HepG2 (cell line): Measurements from ENCODE around the gene UBXN6. TPM values are rescaled to one million over a fixed set of nuclear protein-coding genes. Genes with fewer than 3 reads are reported as not detected.

ENCODE experiments used
- ATAC-seq: fragments of 200-7000 bp; cut with Tn5 transposase; 3 replicates; pipeline ENCODE4 v1.9.1; 2020; ENCODE audit warnings: mild to moderate bottlenecking, moderate library complexity
- BruUV-seq: library from RNA; stranded (reverse); fragments of 400-500 nt; replicated peaks from 2 replicates; lab custom pipeline; 2021; lab: Mats Ljungman, UMichigan
- CTCF ChIA-PET: fragments of 300-600 bp; formaldehyde crosslinking; extraction: SDS; loops from one replicate; lab custom pipeline; 2021; ENCODE audit warnings: low total read pairs, inconsistent platforms, low intra/inter-chr PET ratio; lab: Yijun Ruan, JAX
- POLR2A ChIA-PET: fragments of 350-600 bp; sonication (Branson Sonifier 250); formaldehyde crosslinking; loops from one replicate; lab custom pipeline; 2020; ENCODE audit warnings: antibody characterized with exemption, inconsistent platforms; lab: Yijun Ruan, JAX
- DNase-seq: peaks from one replicate; pipeline ENCODE4 v3.0.0-alpha.2; 2015; ENCODE audit warnings: low spot score
- FAIRE-seq: peaks from 3 replicates; lab custom pipeline; 2011; peaks lifted over from hg19 to GRCh38; lab: Jason Lieb, UNC
- H2AFZ ChIP-seq: one replicate; pipeline ENCODE4 v1.6.1; 2011; ENCODE audit warnings: low read length, inconsistent platforms
- H3K27ac ChIP-seq: fragments of 300-600 bp; 3 replicates; pipeline ENCODE4 v1.8.0; 2011; ENCODE audit warnings: mixed run types, mild to moderate bottlenecking, mixed read lengths, low read length, inconsistent platforms; ENCODE audit not compliant: insufficient read depth; ENCODE audit errors: extremely low read length
- H3K27me3 ChIP-seq, 2 experiments: fragments of 200-600 bp in 1 of 2; 2 replicates in 1 of 2; 3 replicates in 1 of 2; pipeline versions ENCODE4 v1.6.0 to v1.8.0; 2011; ENCODE audit warnings: low read length in 2 of 2, mild to moderate bottlenecking in 2 of 2, moderate library complexity in 2 of 2, inconsistent platforms in 1 of 2; ENCODE audit not compliant: insufficient read depth in 2 of 2, control insufficient read depth in 1 of 2
- H3K36me3 ChIP-seq, 2 experiments: fragments of 200-600 bp in 1 of 2; replicated peaks in 1 of 2; 2 replicates in 1 of 2; 3 replicates in 1 of 2; pipeline versions ENCODE4 v1.5.1 to v1.8.0; 2011; ENCODE audit warnings: low read length in 2 of 2, inconsistent platforms in 1 of 2; ENCODE audit not compliant: insufficient read depth in 2 of 2, control insufficient read depth in 1 of 2
- H3K4me1 ChIP-seq: 2 replicates; pipeline ENCODE4 v1.5.1; 2012; ENCODE audit warnings: low read length, inconsistent platforms; ENCODE audit not compliant: insufficient read depth
- H3K4me2 ChIP-seq: 2 replicates; pipeline ENCODE4 v1.6.0; 2011; ENCODE audit warnings: low read depth, low read length, inconsistent platforms
- H3K4me3 ChIP-seq, 3 experiments: fragments of 200-600 bp in 1 of 3; sonication (generic), shearing (Covaris generic) in 1 of 3; replicated peaks in 1 of 3; 2 replicates each; pipeline ENCODE4 v1.5.1; 2011 to 2016; ENCODE audit warnings: low read length in 3 of 3, inconsistent platforms in 2 of 3, low read depth in 2 of 3, mild to moderate bottlenecking in 2 of 3, control low read depth in 1 of 3, mixed read lengths in 1 of 3; ENCODE audit not compliant: insufficient read depth in 1 of 3
- H3K79me2 ChIP-seq: one replicate; pipeline ENCODE4 v1.6.1; 2011; ENCODE audit warnings: low read length, inconsistent platforms; ENCODE audit not compliant: insufficient read depth
- H3K9ac ChIP-seq: 2 replicates; pipeline ENCODE4 v1.6.0; 2011; ENCODE audit warnings: mild to moderate bottlenecking, low read depth, low read length, inconsistent platforms; ENCODE audit not compliant: insufficient read depth
- H3K9me3 ChIP-seq: 2 replicates; pipeline ENCODE4 v1.5.1; 2012; ENCODE audit warnings: mild to moderate bottlenecking, low read length
- H4K20me1 ChIP-seq: 2 replicates; pipeline ENCODE4 v1.6.0; 2011; ENCODE audit warnings: inconsistent platforms, mild to moderate bottlenecking, low read length, moderate library complexity; ENCODE audit not compliant: insufficient read depth
- AGO1 ChIP-seq: fragments of 200-400 bp; formaldehyde crosslinking; IDR thresholded peaks from 2 replicates; pipeline ENCODE4 v1.6.1; 2017; ENCODE audit warnings: mild to moderate bottlenecking, low read depth, low read length, moderate library complexity; ENCODE audit not compliant: poor library complexity, severe bottlenecking
- AGO2 ChIP-seq: fragments of 200-400 bp; formaldehyde crosslinking; optimal IDR thresholded peaks from 2 replicates; pipeline ENCODE3; 2017; ENCODE audit warnings: mild to moderate bottlenecking, low read depth, low read length, moderate library complexity
- CBX1 ChIP-seq: IDR thresholded peaks from one replicate; pipeline ENCODE4 v1.6.1; 2016; ENCODE audit warnings: antibody characterized with exemption, low read depth
- CCDC6 ChIP-seq: sonication (generic); formaldehyde crosslinking; IDR thresholded peaks from 2 replicates; pipeline ENCODE4 v1.8.1; 2022; ENCODE audit warnings: mild to moderate bottlenecking, missing genetic modification reagents, moderate library complexity
- HOXA9 ChIP-seq: sonication (generic); formaldehyde crosslinking; IDR thresholded peaks from 2 replicates; pipeline ENCODE4 v1.8.1; 2022; ENCODE audit warnings: missing genetic modification reagents, mild to moderate bottlenecking, moderate library complexity, borderline replicate concordance
- POLR2A ChIP-seq, 2 experiments: IDR thresholded peaks; 2 replicates each; pipeline ENCODE4 v1.6.1; 2011; ENCODE audit warnings: low read depth in 2 of 2, low read length in 2 of 2, mild to moderate bottlenecking in 1 of 2, moderate library complexity in 1 of 2; ENCODE audit not compliant: insufficient read depth in 1 of 2
- RBFOX2 ChIP-seq: fragments of 200-400 bp; formaldehyde crosslinking; IDR thresholded peaks from 2 replicates; pipeline ENCODE4 v1.6.1; 2017; ENCODE audit warnings: low read depth, mild to moderate bottlenecking, low read length
- SIN3B ChIP-seq: fragments of 150-350 bp; IDR thresholded peaks from 2 replicates; pipeline ENCODE4 v1.6.1; 2014; ENCODE audit warnings: low read length
- ZNF280B ChIP-seq: sonication (generic); formaldehyde crosslinking; IDR thresholded peaks from 2 replicates; pipeline ENCODE4 v1.5.0; 2020; ENCODE audit warnings: missing genetic modification reagents, mild to moderate bottlenecking, borderline replicate concordance
- ZNF557 ChIP-seq: sonication (generic); formaldehyde crosslinking; IDR thresholded peaks from 2 replicates; pipeline ENCODE4 v1.4.0; 2020; ENCODE audit warnings: missing genetic modification reagents
- WGBS: methylation state at CpG from one replicate; pipeline ENCODE4 v1.1.6; 2017; ENCODE audit warnings: low lambda C conversion rate; 5-methylcytosine and 5-hydroxymethylcytosine counted together
- in situ Hi-C: cut with HindIII; loops from 2 replicates; pipeline ENCODE4 v1.10.0; 2017; ENCODE audit warnings: low pct_unique_long_range_greater_than_20kb; ENCODE audit not compliant: extremely low pct_ligation_motif_present
- intact Hi-C: fragments of 100-400 bp; cut with micrococcal nuclease; formaldehyde crosslinking; loops from one replicate; pipeline ENCODE4 v1.10.0; 2022; ENCODE audit not compliant: unreplicated experiment
- polyA plus RNA-seq, 8 experiments: library from polyadenylated mRNA; depleted of rRNA in 3 of 8; stranded (reverse) in 7 of 8; unstranded in 1 of 8; fragments of >200 nt; fragmentation: Illumina TruSeq in 4 of 8; extraction: Trizol in 4 of 8; gene quantifications; 2 replicates each; pipeline versions ENCODE4 v1.2.1 to v1.2.3, GENCODE V29; 2011 to 2016; ENCODE audit warnings: low read depth in 4 of 8, missing spikeins in 1 of 8, mixed read lengths in 1 of 8; ENCODE audit not compliant: insufficient read depth in 1 of 8
- total RNA-seq, 5 experiments: library from RNA; depleted of rRNA; stranded (reverse); fragments of >200 nt; fragmentation: Illumina TruSeq; extraction: Trizol; gene quantifications; 2 replicates each; pipeline ENCODE4 v1.2.3, GENCODE V29; 2016; ENCODE audit warnings: low read depth in 1 of 5

UBXN6 gene
- total and polyA plus RNA-seq, 2 of the 13 experiments (the other 11 are each of a cell fraction or from before 2014, with no cell fraction given) = 34.9 to 35.5 TPM

- Histone ChIP-seq H3K36me3 (peaks cover 14 to 48% of the 10 kb centered on the region in 2 experiments; a peak in 4 of 5 replicates), H3K79me2 (no peaks in the 10 kb centered on the region), H4K20me1 (no peaks in the 10 kb centered on the region), H3K4me3 (no peak overlapping the region), H3K4me1 (peaks cover 10% of the 10 kb centered on the region; the same call in 1 of the 2 replicates), H3K9ac (no peak overlapping the region), H3K4me2 (no peak overlapping the region), H3K9me3 (no peaks in the 10 kb centered on the region), H3K27me3 (no peaks in the 10 kb centered on the region), H2AFZ (no peak overlapping the region), H3K27ac (no peak overlapping the region)
- ChIA-PET POLR2A (no interaction called here), CTCF (no interaction called here)
- in situ Hi-C loops (no loop called here), intact Hi-C loops (no loop called here)
- DNase-seq = no peak
- TF ChIP-seq HOXA9 (CRISPR knock-in tag) = no peak
- no peak for TF ChIP-seq ZNF557
- no peak for ATAC-seq
- 94% methylated on average over 9 of the region's 15 CpGs for WGBS
- no peak for FAIRE-seq
- no TSS peak for BruUV-seq
Observed at GRCh38 chr19:4446704-4447200, 10.8 kb downstream of the UBXN6 start.

GRCh38 chr19:4445963-4446703 lies 11.5 kb downstream of the UBXN6 start:
- H3K4me1 ChIP-seq = peaks cover 10% of the 10 kb centered on the region; the same call in 1 of the 2 replicates
- intact Hi-C loops (no loop called here), in situ Hi-C loops (no loop called here)
- H2AFZ ChIP-seq = no peak overlapping the region
- H3K27me3 ChIP-seq = no peaks in the 10 kb centered on the region
- ATAC-seq (no peak), FAIRE-seq (no peak), DNase-seq (no peak)
- H3K79me2 ChIP-seq = no peaks in the 10 kb centered on the region
- no peak overlapping the region for H3K4me2 ChIP-seq
- H3K9ac ChIP-seq = no peak overlapping the region
- WGBS = 100% methylated on average over 29 of the region's 58 CpGs
- no peak overlapping the region for H3K4me3 ChIP-seq
- BruUV-seq = no TSS peak
- ChIA-PET POLR2A (no interaction called here), CTCF (no interaction called here)
- H4K20me1 ChIP-seq = no peaks in the 10 kb centered on the region
- TF ChIP-seq SIN3B (no peak), AGO2 (peak; percentile 32), RBFOX2 (peak; percentile 58; the same call in 1 of the 2 replicates), CBX1 (no peak), ZNF280B (CRISPR knock-in tag) (no peak), AGO1 (peak; percentile 58), POLR2A (IDR thresholded peaks at IDR 0.05; ENCODE audit: insufficient read depth in 1 of 2, low read depth in 2 of 2, low read length in 2 of 2) (peak in 1 of 2 experiments; percentile 39; a peak in 1 of 4 replicates), CCDC6 (CRISPR knock-in tag) (no peak)
- H3K36me3 ChIP-seq = peaks cover 14 to 45% of the 10 kb centered on the region in 2 experiments; a peak in 4 of 5 replicates
- H3K27ac ChIP-seq = no peak overlapping the region
- no peaks in the 10 kb centered on the region for H3K9me3 ChIP-seq
